Measurements from ENCODE around the gene PDLIM5.

PDLIM5 gene

GRCh38 chr4:94653984-94654609 lies 202.4 kb downstream of the PDLIM5 start:
- no peak for TF ChIP-seq FOXP2 (optimal IDR thresholded peaks at IDR 0.05; ENCODE audit: borderline replicate concordance, extremely low read depth, extremely low read length, insufficient read depth)

GRCh38 chr4:94654714-94655113 lies 203.0 kb downstream of the PDLIM5 start:
- TF ChIP-seq REST (IDR thresholded peaks at IDR 0.05; ENCODE audit: insufficient read depth in 1 of 2, low read depth in 2 of 2, low read length in 2 of 2) (no peak), FOXP2 (optimal IDR thresholded peaks at IDR 0.05; ENCODE audit: borderline replicate concordance, extremely low read depth, extremely low read length, insufficient read depth) (no peak), TAF1 (IDR thresholded peaks at IDR 0.05; ENCODE audit: borderline replicate concordance, insufficient read depth, low read length) (no peak), POLR2AphosphoS5 (IDR thresholded peaks at IDR 0.05; ENCODE audit: low read depth, low read length) (no peak), SIN3A (IDR thresholded peaks at IDR 0.05; ENCODE audit: borderline replicate concordance, insufficient read depth, low read length) (no peak)

- TF ChIP-seq SIN3A (IDR thresholded peaks at IDR 0.05; ENCODE audit: borderline replicate concordance, insufficient read depth, low read length) (no peak), FOXP2 (optimal IDR thresholded peaks at IDR 0.05; ENCODE audit: borderline replicate concordance, extremely low read depth, extremely low read length, insufficient read depth) (no peak), REST (IDR thresholded peaks at IDR 0.05; ENCODE audit: insufficient read depth in 1 of 2, low read depth in 2 of 2, low read length in 2 of 2) (no peak), TAF1 (IDR thresholded peaks at IDR 0.05; ENCODE audit: borderline replicate concordance, insufficient read depth, low read length) (no peak), POLR2AphosphoS5 (IDR thresholded peaks at IDR 0.05; ENCODE audit: low read depth, low read length) (no peak)
Measured at GRCh38 chr4:94660614-94661013, 208.9 kb downstream of the PDLIM5 start.

- TF ChIP-seq POLR2AphosphoS5 (IDR thresholded peaks at IDR 0.05; ENCODE audit: low read depth, low read length): no peak
- no peak for TF ChIP-seq FOXP2 (optimal IDR thresholded peaks at IDR 0.05; ENCODE audit: borderline replicate concordance, extremely low read depth, extremely low read length, insufficient read depth)
- TF ChIP-seq TAF1 (IDR thresholded peaks at IDR 0.05; ENCODE audit: borderline replicate concordance, insufficient read depth, low read length): no peak
- no peak for TF ChIP-seq REST (IDR thresholded peaks at IDR 0.05; ENCODE audit: insufficient read depth in 1 of 2, low read depth in 2 of 2, low read length in 2 of 2)
- no peak for TF ChIP-seq SIN3A (IDR thresholded peaks at IDR 0.05; ENCODE audit: borderline replicate concordance, insufficient read depth, low read length)
Measured at GRCh38 chr4:94665500-94666404, 214.0 kb downstream of the PDLIM5 start.

- TF ChIP-seq REST (IDR thresholded peaks at IDR 0.05; ENCODE audit: insufficient read depth in 1 of 2, low read depth in 2 of 2, low read length in 2 of 2): no peak
Measured at GRCh38 chr4:94668724-94669123, 217.0 kb downstream of the PDLIM5 start.
